Large intestine (tissue), 3 donors: ENCODE results near the gene CDHR3. TPM values are rescaled to one million over a fixed set of nuclear protein-coding genes. Genes with fewer than 3 reads are reported as not detected.

Experiments used
- DNase-seq, 2 donors: peaks; one replicate each; pipeline versions ENCODE4 v3.0.0 to v3.0.0-alpha.2; 2013
- H3K27ac ChIP-seq: one replicate; pipeline ENCODE4 v1.5.1; 2013; ENCODE audit warnings: low read length
- H3K27me3 ChIP-seq: 2 replicates; pipeline ENCODE4 v1.6.1; 2013; ENCODE audit warnings: low read length; ENCODE audit not compliant: control insufficient read depth, insufficient read depth
- H3K36me3 ChIP-seq: 2 replicates; pipeline ENCODE4 v1.6.1; 2013; ENCODE audit warnings: low read length; ENCODE audit not compliant: control insufficient read depth, insufficient read depth
- H3K4me1 ChIP-seq: one replicate; pipeline ENCODE4 v1.6.1; 2013; ENCODE audit warnings: low read length; ENCODE audit not compliant: control insufficient read depth, insufficient read depth
- H3K4me3 ChIP-seq: one replicate; pipeline ENCODE4 v1.5.1; 2013; ENCODE audit warnings: low read length
- H3K9me3 ChIP-seq: one replicate; pipeline ENCODE4 v1.6.1; 2013; ENCODE audit warnings: mild to moderate bottlenecking, low read depth, low read length, moderate library complexity; ENCODE audit not compliant: control insufficient read depth
- WGBS: methylation state at CpG from one replicate; pipeline ENCODE4 v1.1.5; 2013; ENCODE audit warnings: low lambda C conversion rate; ENCODE audit not compliant: insufficient coverage; 5-methylcytosine and 5-hydroxymethylcytosine counted together
- polyA plus RNA-seq: library from polyadenylated mRNA; unstranded; fragments of 120-200 nt; gene quantifications from one replicate; pipeline ENCODE4 v1.2.1, GENCODE V29; 2013

Gene CDHR3
- polyA plus RNA-seq, 1 donor = 36.0 TPM

GRCh38 chr7:106070201-106070551 is 107.1 kb downstream of the CDHR3 start:
- H3K27ac ChIP-seq = no peak overlapping the region
- H3K4me3 ChIP-seq = no peak overlapping the region
- H3K4me1 ChIP-seq = peaks cover 10% of the 10 kb centered on the region
- DNase-seq = no peak
- no peaks in the 10 kb centered on the region for H3K36me3 ChIP-seq
- no CpG with 5 or more reads among the region's 5 CpGs for WGBS
- H3K27me3 ChIP-seq = no peaks in the 10 kb centered on the region
- no peaks in the 10 kb centered on the region for H3K9me3 ChIP-seq

GRCh38 chr7:106070567-106071254 is 107.6 kb downstream of the CDHR3 start:
- Histone ChIP-seq H3K27me3 (no peaks in the 10 kb centered on the region), H3K9me3 (no peaks in the 10 kb centered on the region), H3K36me3 (no peaks in the 10 kb centered on the region), H3K4me1 (peaks cover 5% of the 10 kb centered on the region), H3K27ac (no peak overlapping the region), H3K4me3 (no peak overlapping the region)
- no CpG with 5 or more reads among the region's 8 CpGs for WGBS
- no peak for DNase-seq

GRCh38 chr7:106071356-106071998 is 108.4 kb downstream of the CDHR3 start:
- H3K27me3 ChIP-seq = no peaks in the 10 kb centered on the region
- H3K4me1 ChIP-seq = no peaks in the 10 kb centered on the region
- DNase-seq = peak; percentile 16 to 38
- H3K4me3 ChIP-seq = no peak overlapping the region
- no CpG with 5 or more reads among the region's 9 CpGs for WGBS
- no peaks in the 10 kb centered on the region for H3K36me3 ChIP-seq
- H3K9me3 ChIP-seq = no peaks in the 10 kb centered on the region
- H3K27ac ChIP-seq = no peak overlapping the region

- Histone ChIP-seq H3K27ac (no peak overlapping the region), H3K9me3 (no peaks in the 10 kb centered on the region), H3K4me1 (no peaks in the 10 kb centered on the region), H3K36me3 (no peaks in the 10 kb centered on the region), H3K4me3 (no peak overlapping the region), H3K27me3 (no peaks in the 10 kb centered on the region)
- 40% methylated on average over 2 of the region's 9 CpGs for WGBS
- peak in 1 of 2 donors; percentile 44 for DNase-seq
Observed at GRCh38 chr7:106071999-106072714, 109.1 kb downstream of the CDHR3 start.

- H3K9me3 ChIP-seq = no peaks in the 10 kb centered on the region
- no peaks in the 10 kb centered on the region for H3K4me1 ChIP-seq
- H3K27me3 ChIP-seq = no peaks in the 10 kb centered on the region
- H3K27ac ChIP-seq = no peak overlapping the region
- WGBS = no CpG with 5 or more reads among the region's 4 CpGs
- H3K36me3 ChIP-seq = no peaks in the 10 kb centered on the region
- DNase-seq = no peak
- no peak overlapping the region for H3K4me3 ChIP-seq
Observed at GRCh38 chr7:106072715-106073091, 109.6 kb downstream of the CDHR3 start.

GRCh38 chr7:106073701-106074100 is 110.6 kb downstream of the CDHR3 start:
- Histone ChIP-seq H3K4me1 (no peaks in the 10 kb centered on the region), H3K27ac (no peak overlapping the region), H3K27me3 (no peaks in the 10 kb centered on the region), H3K4me3 (no peak overlapping the region), H3K36me3 (no peaks in the 10 kb centered on the region), H3K9me3 (no peaks in the 10 kb centered on the region)
- DNase-seq = no peak
- WGBS = 93% methylated on average over 2 of the region's 3 CpGs

- Histone ChIP-seq H3K4me3 (no peak overlapping the region), H3K27ac (no peak overlapping the region), H3K4me1 (no peaks in the 10 kb centered on the region), H3K9me3 (no peaks in the 10 kb centered on the region), H3K27me3 (no peaks in the 10 kb centered on the region), H3K36me3 (no peaks in the 10 kb centered on the region)
- WGBS = no CpG with 5 or more reads among the region's 9 CpGs
- DNase-seq = no peak
Observed at GRCh38 chr7:106074257-106074656, 111.2 kb downstream of the CDHR3 start.

GRCh38 chr7:106075937-106076336 is 112.9 kb downstream of the CDHR3 start:
- no peak for DNase-seq
- Histone ChIP-seq H3K9me3 (no peaks in the 10 kb centered on the region), H3K27ac (no peak overlapping the region), H3K4me3 (no peak overlapping the region), H3K36me3 (no peaks in the 10 kb centered on the region), H3K4me1 (no peaks in the 10 kb centered on the region), H3K27me3 (no peaks in the 10 kb centered on the region)
- 83% methylated on average over 1 of the region's 2 CpGs for WGBS

- DNase-seq = no peak
- Histone ChIP-seq H3K27me3 (no peaks in the 10 kb centered on the region), H3K36me3 (no peaks in the 10 kb centered on the region), H3K4me1 (no peaks in the 10 kb centered on the region), H3K27ac (no peak overlapping the region), H3K9me3 (no peaks in the 10 kb centered on the region), H3K4me3 (no peak overlapping the region)
- WGBS = 92% methylated on average over 2 of the region's 2 CpGs
Observed at GRCh38 chr7:106076537-106076936, 113.5 kb downstream of the CDHR3 start.

GRCh38 chr7:106080300-106080987 is 117.4 kb downstream of the CDHR3 start:
- no peaks in the 10 kb centered on the region for H3K4me1 ChIP-seq
- H3K27me3 ChIP-seq = no peaks in the 10 kb centered on the region
- H3K4me3 ChIP-seq = no peak overlapping the region
- H3K27ac ChIP-seq = no peak overlapping the region
- WGBS = 100% methylated on average over 1 of the region's 6 CpGs
- H3K9me3 ChIP-seq = no peaks in the 10 kb centered on the region
- no peaks in the 10 kb centered on the region for H3K36me3 ChIP-seq
- no peak for DNase-seq
